ENCODE data around the gene SPRR3.
"Not testable (repeated sequence)": the region's sequence is repeated elsewhere in the genome, so short reads cannot be mapped to it uniquely, and the experiment has no call there.

Gene SPRR3

GRCh38 chr1:152993186-152993585 lies 8.4 kb upstream of the SPRR3 start:
- Histone ChIP-seq H3K4me1 (ENCODE audit: control insufficient read depth, insufficient read depth, low read length) (no peaks in the 10 kb centered on the region), H3K9me3 (ENCODE audit: control insufficient read depth, insufficient read depth, low read length) (no peaks in the 10 kb centered on the region), H3K4me3 (ENCODE audit: low read depth, low read length) (no peak overlapping the region), H3K36me3 (ENCODE audit: control insufficient read depth, insufficient read depth, low read length) (no peaks in the 10 kb centered on the region), H3K9ac (ENCODE audit: low read depth, low read length) (no peak overlapping the region), H3K27me3 (ENCODE audit: control insufficient read depth, insufficient read depth, low read length) (no peaks in the 10 kb centered on the region)

DNA sequence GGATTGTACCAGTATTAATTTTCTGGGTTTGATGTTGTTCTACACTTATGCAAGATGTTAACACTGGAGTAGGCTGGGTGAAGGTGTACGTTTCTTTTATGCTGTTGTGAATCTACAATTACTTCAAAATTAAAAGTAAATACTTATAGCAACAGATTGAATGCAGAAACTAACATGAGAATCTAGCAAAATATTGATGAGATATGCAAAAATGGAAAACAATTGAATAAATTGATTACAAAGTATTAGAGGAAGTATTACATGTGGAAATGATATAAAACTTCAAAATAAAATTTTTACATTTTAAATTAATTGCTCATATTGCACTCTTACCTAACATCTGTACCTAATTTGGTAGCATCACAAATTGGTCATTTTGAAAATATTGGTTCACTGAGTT lies 5.7 kb upstream of the SPRR3 start:
- Histone ChIP-seq H3K9me3 (ENCODE audit: control insufficient read depth, insufficient read depth, low read length) (no peaks in the 10 kb centered on the region), H3K9ac (ENCODE audit: low read depth, low read length) (no peak overlapping the region), H3K4me3 (ENCODE audit: low read depth, low read length) (no peak overlapping the region), H3K4me1 (ENCODE audit: control insufficient read depth, insufficient read depth, low read length) (no peaks in the 10 kb centered on the region), H3K36me3 (ENCODE audit: control insufficient read depth, insufficient read depth, low read length) (no peaks in the 10 kb centered on the region), H3K27me3 (ENCODE audit: control insufficient read depth, insufficient read depth, low read length) (no peaks in the 10 kb centered on the region)

DNA sequence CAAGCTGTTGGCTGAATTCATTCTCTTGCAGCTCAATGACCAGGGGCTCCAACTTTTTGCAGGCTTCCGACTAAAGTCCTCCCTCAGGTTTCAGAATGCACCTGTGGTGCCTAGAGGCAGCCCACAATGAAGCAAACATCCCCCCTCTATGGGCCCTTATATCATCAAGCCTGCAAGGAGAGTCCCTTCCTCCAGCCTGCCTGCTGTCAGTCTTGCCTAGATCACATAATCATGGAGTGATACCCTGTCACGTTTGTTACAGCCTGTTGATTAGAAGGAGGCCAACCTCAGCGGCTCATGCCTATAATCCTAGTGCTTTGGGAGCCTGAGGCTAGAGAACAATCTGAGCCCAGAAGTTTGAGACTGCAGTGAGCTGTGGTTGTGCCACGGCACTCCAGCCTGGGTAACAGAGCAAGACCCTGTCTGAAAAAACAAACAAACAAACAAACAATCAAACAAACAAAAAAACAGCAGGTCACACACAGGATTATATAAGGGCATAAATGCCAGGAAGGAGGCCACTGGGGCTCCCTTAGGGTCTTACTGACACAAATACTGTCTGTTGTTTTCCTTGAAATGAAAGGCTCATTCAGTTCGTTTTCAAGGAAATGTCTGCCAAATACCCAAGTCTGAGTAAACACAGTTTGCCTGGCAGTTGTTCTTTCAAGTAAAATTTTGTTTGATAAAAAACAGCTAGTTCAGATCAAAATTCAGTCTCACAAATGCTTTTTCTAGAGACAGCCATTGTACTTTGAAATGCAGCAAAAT lies 4.7 kb upstream of the SPRR3 start:
- H3K4me3 ChIP-seq (ENCODE audit: low read depth, low read length), result no peak overlapping the region
- H3K36me3 ChIP-seq (ENCODE audit: control insufficient read depth, insufficient read depth, low read length), result no peaks in the 10 kb centered on the region
- no peak overlapping the region for H3K9ac ChIP-seq (ENCODE audit: low read depth, low read length)
- no peaks in the 10 kb centered on the region for H3K4me1 ChIP-seq (ENCODE audit: control insufficient read depth, insufficient read depth, low read length)
- H3K27me3 ChIP-seq (ENCODE audit: control insufficient read depth, insufficient read depth, low read length), result peaks cover 2% of the 10 kb centered on the region
- H3K9me3 ChIP-seq (ENCODE audit: control insufficient read depth, insufficient read depth, low read length), result no peaks in the 10 kb centered on the region

DNA sequence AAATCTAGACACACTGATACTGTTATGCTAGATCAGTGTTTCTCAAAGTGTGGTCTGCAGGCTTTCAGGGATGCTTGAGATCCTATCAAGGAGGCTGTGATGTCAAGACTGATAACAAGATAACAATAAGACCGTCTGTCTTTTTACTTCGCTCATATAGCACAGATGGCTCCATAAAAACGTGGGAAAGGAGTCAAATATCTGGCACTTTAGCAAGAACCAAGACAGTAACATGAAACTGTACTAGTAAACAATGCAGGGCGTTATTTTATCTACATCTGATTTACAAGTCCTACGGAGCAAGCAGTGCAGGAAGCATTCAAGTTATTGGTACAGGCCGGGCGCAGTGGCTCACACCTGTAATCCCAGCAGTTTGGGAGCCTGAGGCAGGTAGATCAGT lies 3.6 kb upstream of the SPRR3 start:
- H3K9ac ChIP-seq (ENCODE audit: low read depth, low read length), result no peak overlapping the region
- no peaks in the 10 kb centered on the region for H3K9me3 ChIP-seq (ENCODE audit: control insufficient read depth, insufficient read depth, low read length)
- H3K4me1 ChIP-seq (ENCODE audit: control insufficient read depth, insufficient read depth, low read length), result no peaks in the 10 kb centered on the region
- no peaks in the 10 kb centered on the region for H3K36me3 ChIP-seq (ENCODE audit: control insufficient read depth, insufficient read depth, low read length)
- no peak overlapping the region for H3K4me3 ChIP-seq (ENCODE audit: low read depth, low read length)
- peaks cover 2% of the 10 kb centered on the region for H3K27me3 ChIP-seq (ENCODE audit: control insufficient read depth, insufficient read depth, low read length)

- H3K4me1 ChIP-seq (ENCODE audit: control insufficient read depth, insufficient read depth, low read length), result no peaks in the 10 kb centered on the region
- no peak overlapping the region for H3K4me3 ChIP-seq (ENCODE audit: low read depth, low read length)
- H3K9ac ChIP-seq (ENCODE audit: low read depth, low read length), result no peak overlapping the region
- H3K27me3 ChIP-seq (ENCODE audit: control insufficient read depth, insufficient read depth, low read length), result peaks cover 2% of the 10 kb centered on the region
- H3K36me3 ChIP-seq (ENCODE audit: control insufficient read depth, insufficient read depth, low read length), result no peaks in the 10 kb centered on the region
- no peaks in the 10 kb centered on the region for H3K9me3 ChIP-seq (ENCODE audit: control insufficient read depth, insufficient read depth, low read length)
Observed at GRCh38 chr1:152998476-152998875, 3.1 kb upstream of the SPRR3 start.

DNA sequence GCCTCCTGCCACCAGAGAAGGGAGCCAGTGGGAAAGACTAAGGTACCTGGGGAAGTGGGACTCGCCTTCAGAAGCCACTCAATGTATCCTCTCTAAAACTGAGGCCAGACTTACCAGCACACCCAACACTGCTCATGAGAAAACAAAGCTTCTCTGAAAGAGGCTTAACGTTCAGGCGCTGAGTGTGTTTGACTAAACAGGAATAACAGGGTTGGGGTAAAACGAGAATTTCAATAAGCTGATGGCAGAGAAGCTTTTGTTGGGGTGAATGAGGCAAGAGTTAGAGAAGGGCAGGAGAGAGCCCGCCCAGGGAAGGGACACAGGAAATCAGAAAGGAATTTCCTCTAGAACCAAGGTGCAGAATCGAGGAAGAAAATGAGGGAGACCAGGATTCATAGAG lies 1.7 kb upstream of the SPRR3 start:
- Histone ChIP-seq H3K4me1 (ENCODE audit: control insufficient read depth, insufficient read depth, low read length) (no peaks in the 10 kb centered on the region), H3K36me3 (ENCODE audit: control insufficient read depth, insufficient read depth, low read length) (no peaks in the 10 kb centered on the region), H3K9ac (ENCODE audit: low read depth, low read length) (no peak overlapping the region), H3K27me3 (ENCODE audit: control insufficient read depth, insufficient read depth, low read length) (peaks cover 2% of the 10 kb centered on the region), H3K9me3 (ENCODE audit: control insufficient read depth, insufficient read depth, low read length) (no peaks in the 10 kb centered on the region), H3K4me3 (ENCODE audit: low read depth, low read length) (no peak overlapping the region)

DNA sequence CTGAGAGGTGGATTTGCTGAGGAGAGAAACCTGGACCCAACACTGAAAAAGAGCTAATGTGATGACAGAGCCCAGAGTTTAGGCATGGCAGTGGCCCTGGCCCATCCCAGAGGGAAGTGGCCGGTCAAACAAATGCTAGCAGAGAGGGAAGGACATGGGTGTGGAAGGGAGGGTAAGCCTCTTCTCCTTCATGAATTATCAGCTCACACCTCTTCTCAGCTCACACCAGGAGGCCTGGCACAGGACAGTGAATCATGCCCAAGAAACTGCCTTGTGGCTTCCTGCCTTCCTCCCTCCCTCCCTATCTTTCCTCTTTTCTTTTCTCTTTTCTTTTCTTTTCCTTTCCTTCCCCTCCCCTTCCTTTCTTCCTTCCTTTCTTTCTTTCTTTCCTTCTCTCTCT lies 1.3 kb upstream of the SPRR3 start:
- H3K9ac ChIP-seq (ENCODE audit: low read depth, low read length), result no peak overlapping the region
- no peaks in the 10 kb centered on the region for H3K36me3 ChIP-seq (ENCODE audit: control insufficient read depth, insufficient read depth, low read length)
- H3K9me3 ChIP-seq (ENCODE audit: control insufficient read depth, insufficient read depth, low read length), result no peaks in the 10 kb centered on the region
- no peaks in the 10 kb centered on the region for H3K4me1 ChIP-seq (ENCODE audit: control insufficient read depth, insufficient read depth, low read length)
- peaks cover 2% of the 10 kb centered on the region for H3K27me3 ChIP-seq (ENCODE audit: control insufficient read depth, insufficient read depth, low read length)
- H3K4me3 ChIP-seq (ENCODE audit: low read depth, low read length), result no peak overlapping the region

DNA sequence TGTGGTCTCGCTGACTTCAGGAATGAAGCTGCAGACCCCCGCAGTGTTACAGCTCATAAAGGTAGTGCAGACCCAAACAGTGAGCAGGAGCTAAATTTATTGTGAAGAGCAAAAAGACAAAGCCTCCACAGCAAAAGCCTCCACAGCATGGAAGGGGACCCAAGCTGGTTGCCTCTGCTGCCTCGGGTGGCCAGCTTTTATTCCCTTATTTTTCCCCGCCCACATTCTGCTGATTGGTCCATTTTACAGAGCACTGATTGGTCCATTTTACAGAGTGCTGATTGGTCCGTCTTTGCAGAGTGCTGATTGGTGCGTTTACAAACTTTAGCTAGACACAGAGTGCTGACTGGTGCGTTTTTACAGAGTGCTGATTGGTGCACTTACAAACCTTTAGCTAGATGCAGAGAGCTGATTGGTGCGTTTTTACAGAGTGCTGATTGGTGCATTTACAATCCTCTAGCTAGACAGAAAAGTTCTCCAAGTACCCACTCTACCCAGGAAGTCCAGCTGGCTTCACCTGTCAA lies 9.7 kb downstream of the SPRR3 start:
- H3K4me3 ChIP-seq (ENCODE audit: low read depth, low read length); H3K27me3 ChIP-seq (ENCODE audit: control insufficient read depth, insufficient read depth, low read length); H3K9ac ChIP-seq (ENCODE audit: low read depth, low read length); H3K9me3 ChIP-seq (ENCODE audit: control insufficient read depth, insufficient read depth, low read length); H3K4me1 ChIP-seq (ENCODE audit: control insufficient read depth, insufficient read depth, low read length); H3K36me3 ChIP-seq (ENCODE audit: control insufficient read depth, insufficient read depth, low read length): not testable (repeated sequence)

GRCh38 chr1:153021829-153022228 lies 20.3 kb downstream of the SPRR3 start:
- H3K27me3 ChIP-seq (ENCODE audit: control insufficient read depth, insufficient read depth, low read length); H3K4me3 ChIP-seq (ENCODE audit: low read depth, low read length); H3K9ac ChIP-seq (ENCODE audit: low read depth, low read length); H3K4me1 ChIP-seq (ENCODE audit: control insufficient read depth, insufficient read depth, low read length); H3K36me3 ChIP-seq (ENCODE audit: control insufficient read depth, insufficient read depth, low read length); H3K9me3 ChIP-seq (ENCODE audit: control insufficient read depth, insufficient read depth, low read length): not testable (repeated sequence)

DNA sequence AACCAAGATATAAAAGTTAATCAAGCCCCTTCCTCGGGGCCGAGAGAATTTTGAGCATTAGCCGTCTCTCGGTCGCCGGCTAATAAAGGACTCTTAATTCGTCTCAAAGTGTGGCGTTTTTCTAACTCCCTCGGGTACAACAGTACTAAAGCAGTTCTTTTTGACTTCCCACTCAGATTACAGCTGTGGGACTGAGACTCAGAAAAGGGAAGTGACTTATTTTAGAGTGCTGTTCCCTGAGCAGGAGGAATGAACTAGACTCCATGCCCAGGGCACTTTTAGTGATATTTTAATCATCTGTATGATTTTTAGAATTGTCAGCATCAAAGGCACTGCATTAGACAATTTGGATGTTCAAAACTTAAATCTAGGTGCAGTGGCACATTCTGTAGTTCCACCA lies 20.8 kb downstream of the SPRR3 start:
- H3K36me3 ChIP-seq (ENCODE audit: control insufficient read depth, insufficient read depth, low read length); H3K4me1 ChIP-seq (ENCODE audit: control insufficient read depth, insufficient read depth, low read length); H3K9ac ChIP-seq (ENCODE audit: low read depth, low read length); H3K9me3 ChIP-seq (ENCODE audit: control insufficient read depth, insufficient read depth, low read length); H3K4me3 ChIP-seq (ENCODE audit: low read depth, low read length); H3K27me3 ChIP-seq (ENCODE audit: control insufficient read depth, insufficient read depth, low read length): not testable (repeated sequence)

DNA sequence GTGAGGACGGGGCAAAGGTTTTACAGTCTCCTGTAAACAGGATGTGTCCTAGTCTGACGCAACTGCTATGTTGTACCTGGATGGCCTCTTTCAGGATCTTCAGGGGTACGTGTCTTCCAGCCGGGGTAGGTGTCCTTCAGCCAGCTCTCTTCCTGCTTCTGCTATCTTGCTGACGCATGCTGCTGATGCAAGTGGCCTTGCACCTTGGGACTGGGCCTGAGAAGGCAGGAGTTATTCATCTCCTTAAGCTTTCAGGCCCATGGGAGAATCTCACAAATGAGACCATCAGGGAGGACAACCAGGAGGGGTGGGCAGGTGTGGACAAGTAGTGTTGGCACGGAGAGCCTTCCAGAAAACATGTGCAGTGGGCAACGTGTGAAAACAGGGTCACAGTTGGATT lies 21.6 kb downstream of the SPRR3 start:
- no peak overlapping the region for H3K4me3 ChIP-seq (ENCODE audit: low read depth, low read length)
- no peak overlapping the region for H3K9ac ChIP-seq (ENCODE audit: low read depth, low read length)
- H3K4me1 ChIP-seq (ENCODE audit: control insufficient read depth, insufficient read depth, low read length), result peaks cover 5% of the 10 kb centered on the region
- no peaks in the 10 kb centered on the region for H3K9me3 ChIP-seq (ENCODE audit: control insufficient read depth, insufficient read depth, low read length)
- no peaks in the 10 kb centered on the region for H3K36me3 ChIP-seq (ENCODE audit: control insufficient read depth, insufficient read depth, low read length)
- no peaks in the 10 kb centered on the region for H3K27me3 ChIP-seq (ENCODE audit: control insufficient read depth, insufficient read depth, low read length)

DNA sequence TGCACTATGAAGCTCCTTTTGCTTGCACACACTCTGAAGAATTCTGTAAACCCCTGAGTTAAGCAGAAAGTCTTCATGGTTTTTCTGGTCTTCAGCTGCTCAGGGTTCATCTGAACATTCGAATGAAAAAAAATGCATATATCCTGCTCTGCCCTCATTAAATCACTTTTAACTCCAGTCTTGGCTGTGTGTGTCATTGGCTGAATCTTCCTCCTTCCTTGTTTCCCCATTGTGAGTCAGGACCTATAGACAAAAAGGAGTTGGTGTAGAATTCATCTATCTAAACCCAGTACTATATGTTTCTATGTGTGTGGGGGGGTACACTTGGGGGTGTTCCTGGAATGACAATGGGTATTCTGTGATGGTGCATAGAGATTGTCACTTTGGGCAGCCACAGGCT lies 22.9 kb downstream of the SPRR3 start:
- Histone ChIP-seq H3K4me3 (ENCODE audit: low read depth, low read length) (no peak overlapping the region), H3K27me3 (ENCODE audit: control insufficient read depth, insufficient read depth, low read length) (no peaks in the 10 kb centered on the region)

More for the DNA sequence above, 22.9 kb downstream of the SPRR3 start:
- no peaks in the 10 kb centered on the region for H3K9me3 ChIP-seq (ENCODE audit: control insufficient read depth, insufficient read depth, low read length)
- no peak overlapping the region for H3K9ac ChIP-seq (ENCODE audit: low read depth, low read length)
- H3K36me3 ChIP-seq (ENCODE audit: control insufficient read depth, insufficient read depth, low read length), result no peaks in the 10 kb centered on the region
- H3K4me1 ChIP-seq (ENCODE audit: control insufficient read depth, insufficient read depth, low read length), result peaks cover 5% of the 10 kb centered on the region

Measured in iPS-15b (cell line).